GM12892 (cell line): Measurements from ENCODE around the gene CCDC106.

Source experiments
- POLR2A ChIP-seq: IDR thresholded peaks from 2 replicates; pipeline ENCODE4 v1.6.1; 2011; ENCODE audit warnings: low read depth, low read length, control low read depth
- POLR2AphosphoS5 ChIP-seq: IDR thresholded peaks from 2 replicates; pipeline ENCODE4 v1.6.1; 2011; ENCODE audit warnings: low read depth, low read length, control low read depth
- TAF1 ChIP-seq: IDR thresholded peaks from 2 replicates; pipeline ENCODE4 v1.6.1; 2011; ENCODE audit warnings: low read depth, mild to moderate bottlenecking, control low read depth, low read length, borderline replicate concordance

GRCh38 chr19:55684946-55685681 is 37.1 kb downstream of the CCDC106 start:
- TF ChIP-seq POLR2A (no peak; the same call in 1 of the 2 replicates), POLR2AphosphoS5 (0 out of 2 replicates have a peak, but pooled peaks have one; percentile 15), TAF1 (no peak)
